Measurements from ENCODE around the gene TLDC2.

TLDC2 gene

DNA sequence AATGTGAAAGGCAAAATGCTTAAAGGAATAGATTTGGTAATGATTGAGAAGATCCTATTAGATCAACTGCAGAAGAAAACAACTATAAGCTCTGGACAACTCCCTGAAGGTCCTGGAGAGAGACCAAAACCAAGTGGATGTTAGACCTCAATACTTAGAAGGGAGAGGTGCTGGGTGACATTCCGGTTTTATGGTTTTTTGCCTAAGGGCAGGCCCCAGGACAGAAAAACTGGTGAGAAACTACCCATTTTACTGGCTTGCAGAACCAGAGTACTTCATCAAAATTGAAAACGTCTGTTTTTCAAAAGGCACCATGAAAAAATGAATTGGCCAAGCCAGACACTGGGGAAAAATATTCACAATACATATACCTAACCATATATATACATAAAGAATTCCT, 49.3 kb downstream of the TLDC2 start:
- TF ChIP-seq TAF1 (IDR thresholded peaks at IDR 0.05; ENCODE audit: borderline replicate concordance, insufficient read depth, low read length): no peak
- TF ChIP-seq FOXP2 (optimal IDR thresholded peaks at IDR 0.05; ENCODE audit: borderline replicate concordance, extremely low read depth, extremely low read length, insufficient read depth): no peak
- TF ChIP-seq, protein P1, sequence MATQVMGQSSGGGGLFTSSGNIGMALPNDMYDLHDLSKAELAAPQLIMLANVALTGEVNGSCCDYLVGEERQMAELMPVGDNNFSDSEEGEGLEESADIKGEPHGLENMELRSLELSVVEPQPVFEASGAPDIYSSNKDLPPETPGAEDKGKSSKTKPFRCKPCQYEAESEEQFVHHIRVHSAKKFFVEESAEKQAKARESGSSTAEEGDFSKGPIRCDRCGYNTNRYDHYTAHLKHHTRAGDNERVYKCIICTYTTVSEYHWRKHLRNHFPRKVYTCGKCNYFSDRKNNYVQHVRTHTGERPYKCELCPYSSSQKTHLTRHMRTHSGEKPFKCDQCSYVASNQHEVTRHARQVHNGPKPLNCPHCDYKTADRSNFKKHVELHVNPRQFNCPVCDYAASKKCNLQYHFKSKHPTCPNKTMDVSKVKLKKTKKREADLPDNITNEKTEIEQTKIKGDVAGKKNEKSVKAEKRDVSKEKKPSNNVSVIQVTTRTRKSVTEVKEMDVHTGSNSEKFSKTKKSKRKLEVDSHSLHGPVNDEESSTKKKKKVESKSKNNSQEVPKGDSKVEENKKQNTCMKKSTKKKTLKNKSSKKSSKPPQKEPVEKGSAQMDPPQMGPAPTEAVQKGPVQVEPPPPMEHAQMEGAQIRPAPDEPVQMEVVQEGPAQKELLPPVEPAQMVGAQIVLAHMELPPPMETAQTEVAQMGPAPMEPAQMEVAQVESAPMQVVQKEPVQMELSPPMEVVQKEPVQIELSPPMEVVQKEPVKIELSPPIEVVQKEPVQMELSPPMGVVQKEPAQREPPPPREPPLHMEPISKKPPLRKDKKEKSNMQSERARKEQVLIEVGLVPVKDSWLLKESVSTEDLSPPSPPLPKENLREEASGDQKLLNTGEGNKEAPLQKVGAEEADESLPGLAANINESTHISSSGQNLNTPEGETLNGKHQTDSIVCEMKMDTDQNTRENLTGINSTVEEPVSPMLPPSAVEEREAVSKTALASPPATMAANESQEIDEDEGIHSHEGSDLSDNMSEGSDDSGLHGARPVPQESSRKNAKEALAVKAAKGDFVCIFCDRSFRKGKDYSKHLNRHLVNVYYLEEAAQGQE (IDR thresholded peaks at IDR 0.05; ENCODE audit: insufficient read depth in 1 of 2, low read depth in 2 of 2, low read length in 2 of 2): no peak
- TF ChIP-seq SIN3A (IDR thresholded peaks at IDR 0.05; ENCODE audit: borderline replicate concordance, insufficient read depth, low read length): no peak
- no peak for TF ChIP-seq POLR2AphosphoS5 (IDR thresholded peaks at IDR 0.05; ENCODE audit: low read depth, low read length)

DNA sequence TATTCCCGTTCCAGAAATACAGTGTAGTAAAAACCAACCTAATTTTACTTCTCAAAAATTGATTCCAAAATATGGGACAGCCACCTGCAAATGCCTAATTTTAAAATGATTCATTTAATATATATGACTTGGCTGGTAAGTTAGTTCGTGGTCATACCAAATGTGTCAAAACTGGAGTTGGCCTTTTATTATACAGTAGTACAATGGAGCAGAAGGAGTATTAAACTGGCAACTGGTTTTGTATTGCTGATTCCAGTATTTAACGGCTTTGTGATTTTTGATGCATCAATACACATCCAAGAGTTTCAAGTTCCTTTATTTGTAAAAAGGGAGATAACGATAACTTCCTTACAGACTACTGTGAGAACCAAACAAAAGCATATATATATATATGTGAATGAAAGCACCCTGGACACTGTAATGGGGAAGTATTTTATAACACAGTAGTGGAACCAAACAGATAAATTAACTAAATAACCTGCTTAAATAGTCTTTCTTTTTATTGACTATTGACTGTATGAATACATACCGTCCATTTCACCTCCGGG, 50.8 kb downstream of the TLDC2 start:
- TF ChIP-seq, protein P1 (IDR thresholded peaks at IDR 0.05; ENCODE audit: insufficient read depth in 1 of 2, low read depth in 2 of 2, low read length in 2 of 2): no peak
- TF ChIP-seq FOXP2 (optimal IDR thresholded peaks at IDR 0.05; ENCODE audit: borderline replicate concordance, extremely low read depth, extremely low read length, insufficient read depth) (no peak), SIN3A (IDR thresholded peaks at IDR 0.05; ENCODE audit: borderline replicate concordance, insufficient read depth, low read length) (no peak), POLR2AphosphoS5 (IDR thresholded peaks at IDR 0.05; ENCODE audit: low read depth, low read length) (no peak), TAF1 (IDR thresholded peaks at IDR 0.05; ENCODE audit: borderline replicate concordance, insufficient read depth, low read length) (no peak)

DNA sequence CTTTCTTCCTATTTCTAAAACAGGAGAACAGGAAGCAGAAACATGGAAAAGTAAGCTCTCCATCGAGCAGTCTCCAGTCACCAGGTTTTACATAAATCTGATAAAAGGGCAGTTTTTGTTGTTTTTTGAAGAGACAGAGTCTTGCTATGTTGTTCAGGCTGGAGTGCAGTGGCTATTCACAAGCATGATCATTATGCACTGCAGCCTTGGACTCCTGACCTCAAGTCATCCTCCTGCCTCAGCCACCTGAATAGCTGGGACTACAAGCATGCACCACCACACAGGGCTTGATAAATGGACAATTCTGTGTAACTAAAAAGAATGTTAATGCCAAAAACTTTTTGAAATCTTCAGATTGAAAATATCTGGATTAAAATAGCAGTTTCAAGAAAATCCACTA, 51.8 kb downstream of the TLDC2 start:
- TF ChIP-seq POLR2AphosphoS5 (IDR thresholded peaks at IDR 0.05; ENCODE audit: low read depth, low read length) (no peak), FOXP2 (optimal IDR thresholded peaks at IDR 0.05; ENCODE audit: borderline replicate concordance, extremely low read depth, extremely low read length, insufficient read depth) (no peak), TAF1 (IDR thresholded peaks at IDR 0.05; ENCODE audit: borderline replicate concordance, insufficient read depth, low read length) (no peak), SIN3A (IDR thresholded peaks at IDR 0.05; ENCODE audit: borderline replicate concordance, insufficient read depth, low read length) (no peak)
- TF ChIP-seq, protein P1 (IDR thresholded peaks at IDR 0.05; ENCODE audit: insufficient read depth in 1 of 2, low read depth in 2 of 2, low read length in 2 of 2): no peak

DNA sequence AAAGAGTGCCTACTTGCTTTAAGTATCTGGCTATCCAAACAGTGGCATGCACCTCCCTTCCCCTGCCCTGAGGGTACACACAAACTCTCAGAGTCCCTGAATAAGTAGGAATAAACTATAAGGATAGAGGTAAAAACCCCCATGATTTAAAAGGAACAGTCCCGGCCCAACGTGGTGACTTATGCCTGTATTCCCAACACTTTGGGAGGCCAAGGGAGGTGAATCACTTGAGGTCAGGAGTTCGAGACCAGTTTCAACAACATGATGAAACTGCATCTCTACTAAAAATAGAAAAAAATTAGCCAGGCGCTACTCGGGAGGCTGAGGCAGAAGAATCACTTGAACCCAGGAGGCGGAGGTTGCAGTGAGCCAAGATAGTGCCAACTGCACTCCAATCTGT, 53.4 kb downstream of the TLDC2 start:
- no peak for TF ChIP-seq POLR2AphosphoS5 (IDR thresholded peaks at IDR 0.05; ENCODE audit: low read depth, low read length)
- TF ChIP-seq FOXP2 (optimal IDR thresholded peaks at IDR 0.05; ENCODE audit: borderline replicate concordance, extremely low read depth, extremely low read length, insufficient read depth): no peak
- TF ChIP-seq SIN3A (IDR thresholded peaks at IDR 0.05; ENCODE audit: borderline replicate concordance, insufficient read depth, low read length): no peak
- TF ChIP-seq, protein P1 (IDR thresholded peaks at IDR 0.05; ENCODE audit: insufficient read depth in 1 of 2, low read depth in 2 of 2, low read length in 2 of 2): no peak
- no peak for TF ChIP-seq TAF1 (IDR thresholded peaks at IDR 0.05; ENCODE audit: borderline replicate concordance, insufficient read depth, low read length)

DNA sequence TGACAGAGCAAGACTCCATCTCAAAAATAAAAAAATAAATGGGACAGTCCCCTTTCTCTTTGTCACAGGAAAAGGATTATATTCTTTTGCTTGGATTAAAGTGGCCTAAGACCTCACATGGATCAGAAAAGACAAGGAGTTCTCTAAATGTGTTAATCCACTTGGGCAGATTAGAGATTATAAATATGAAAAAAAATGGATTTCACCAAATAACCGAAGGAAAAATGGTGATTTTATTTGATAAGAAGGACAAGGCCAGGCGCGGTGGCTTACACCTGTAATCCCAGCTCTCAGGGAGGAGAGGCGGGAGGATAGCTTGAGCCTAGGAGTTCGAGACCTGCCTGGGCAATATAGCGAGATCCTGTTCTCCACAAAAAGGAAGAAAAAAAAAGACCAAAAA, 53.8 kb downstream of the TLDC2 start:
- TF ChIP-seq, protein P1 (IDR thresholded peaks at IDR 0.05; ENCODE audit: insufficient read depth in 1 of 2, low read depth in 2 of 2, low read length in 2 of 2): no peak
- TF ChIP-seq SIN3A (IDR thresholded peaks at IDR 0.05; ENCODE audit: borderline replicate concordance, insufficient read depth, low read length): no peak
- TF ChIP-seq FOXP2 (optimal IDR thresholded peaks at IDR 0.05; ENCODE audit: borderline replicate concordance, extremely low read depth, extremely low read length, insufficient read depth): no peak
- TF ChIP-seq TAF1 (IDR thresholded peaks at IDR 0.05; ENCODE audit: borderline replicate concordance, insufficient read depth, low read length): no peak
- no peak for TF ChIP-seq POLR2AphosphoS5 (IDR thresholded peaks at IDR 0.05; ENCODE audit: low read depth, low read length)

Measured in PFSK-1 (cell line).